Measurements from ENCODE around the gene MYL11. TPM values are rescaled to one million over a fixed set of nuclear protein-coding genes. Genes with fewer than 3 reads are reported as not detected.

MYL11 gene
- total RNA-seq, 1 experiment from 2014 or later, result 0.58 TPM

- in situ Hi-C loops (cut with HindIII; ENCODE audit: low sequenced_read_pairs), result loop anchor here (25.0 kb wide), 1 partner anchor 229 kb away; no protein-coding TSS in a partner anchor
- DNase-seq (ENCODE audit: low spot score), result peak; percentile 33
Observed at GRCh38 chr16:30407804-30408534, 33.4 kb downstream of the MYL11 start.

GRCh38 chr16:30409125-30410060, 34.8 kb downstream of the MYL11 start:
- in situ Hi-C loops (cut with HindIII; ENCODE audit: low sequenced_read_pairs), result loop anchor here (25.0 kb wide), 1 partner anchor 228 kb away; no protein-coding TSS in a partner anchor
- peak; percentile 88 for DNase-seq (ENCODE audit: low spot score)

- in situ Hi-C loops (cut with HindIII; ENCODE audit: low sequenced_read_pairs), result loop anchor here (25.0 kb wide), 1 partner anchor 224 kb away; no protein-coding TSS in a partner anchor
- no peak for DNase-seq (ENCODE audit: low spot score)
Observed at GRCh38 chr16:30413112-30413806, 38.7 kb downstream of the MYL11 start.

- no peak for DNase-seq (ENCODE audit: low spot score)
- in situ Hi-C loops (cut with HindIII; ENCODE audit: low sequenced_read_pairs), result loop anchor here (25.0 kb wide), 1 partner anchor 223 kb away; no protein-coding TSS in a partner anchor
Observed at GRCh38 chr16:30414159-30414558, 39.6 kb downstream of the MYL11 start.

GRCh38 chr16:30416047-30416603, 41.5 kb downstream of the MYL11 start:
- in situ Hi-C loops (cut with HindIII; ENCODE audit: low sequenced_read_pairs), result loop anchor here (25.0 kb wide), 1 partner anchor 221 kb away; no protein-coding TSS in a partner anchor
- DNase-seq (ENCODE audit: low spot score), result no peak

- in situ Hi-C loops (cut with HindIII; ENCODE audit: low sequenced_read_pairs), result loop anchor here (25.0 kb wide), 1 partner anchor 220 kb away; no protein-coding TSS in a partner anchor
- DNase-seq (ENCODE audit: low spot score), result peak; percentile 51
Observed at GRCh38 chr16:30416624-30417528, 42.3 kb downstream of the MYL11 start.

- DNase-seq (ENCODE audit: low spot score), result peak; percentile 87
- in situ Hi-C loops (cut with HindIII; ENCODE audit: low sequenced_read_pairs), result loop anchor here (25.0 kb wide), 1 partner anchor 220 kb away; no protein-coding TSS in a partner anchor
Observed at GRCh38 chr16:30417529-30418349, 43.1 kb downstream of the MYL11 start.

- in situ Hi-C loops (cut with HindIII; ENCODE audit: low sequenced_read_pairs), result loop anchor here (25.0 kb wide), 1 partner anchor 219 kb away; no protein-coding TSS in a partner anchor
- no peak for DNase-seq (ENCODE audit: low spot score)
Observed at GRCh38 chr16:30418350-30419181, 44.0 kb downstream of the MYL11 start.

- DNase-seq (ENCODE audit: low spot score), result no peak
- in situ Hi-C loops (cut with HindIII; ENCODE audit: low sequenced_read_pairs), result loop anchor here (25.0 kb wide), 1 partner anchor 216 kb away; no protein-coding TSS in a partner anchor
Observed at GRCh38 chr16:30421010-30421409, 46.4 kb downstream of the MYL11 start.

Other genes with a start within 250 kb of the MYL11 start
- 35.9 and 41.8 TPM in 2 replicates for gene CORO1A, start 191.2 kb upstream of the MYL11 start, total RNA-seq (2014; rRNA removed; shearing (Covaris generic))
- 39.0 and 103 TPM in 2 replicates for gene BOLA2B, start 181.1 kb upstream of the MYL11 start, total RNA-seq (2014; rRNA removed; shearing (Covaris generic))
- 57.9 and 108 TPM in 2 replicates for gene SLX1A, start 180.9 kb upstream of the MYL11 start, total RNA-seq (2014; rRNA removed; shearing (Covaris generic))
- gene SULT1A3, start 175.5 kb upstream of the MYL11 start, total RNA-seq (2014; rRNA removed; shearing (Covaris generic)), result 0.75 and 7.5 TPM in 2 replicates
- gene NPIPB13, start 126.3 kb upstream of the MYL11 start, total RNA-seq (2014; rRNA removed; shearing (Covaris generic)), result 0.68 TPM in 1 of 2 replicates, not detected in the other
- 82.4 and 84.3 TPM in 2 replicates for gene CD2BP2, start 19.5 kb upstream of the MYL11 start, total RNA-seq (2014; rRNA removed; shearing (Covaris generic))
- 43.3 and 59.8 TPM in 2 replicates for gene TBC1D10B, start 4.3 kb upstream of the MYL11 start, total RNA-seq (2014; rRNA removed; shearing (Covaris generic))
- 0.10 and 0.86 TPM in 2 replicates for gene SEPTIN1, start 7.8 kb downstream of the MYL11 start, total RNA-seq (2014; rRNA removed; shearing (Covaris generic))
- gene ZNF48, start 20.6 kb downstream of the MYL11 start, total RNA-seq (2014; rRNA removed; shearing (Covaris generic)), result 30.4 and 41.8 TPM in 2 replicates
- 31.6 and 41.2 TPM in 2 replicates for gene ZNF771, start 32.8 kb downstream of the MYL11 start, total RNA-seq (2014; rRNA removed; shearing (Covaris generic))
- 92.0 and 127 TPM in 2 replicates for gene DCTPP1, start 55.2 kb downstream of the MYL11 start, total RNA-seq (2014; rRNA removed; shearing (Covaris generic))
- gene SEPHS2, start 71.1 kb downstream of the MYL11 start, total RNA-seq (2014; rRNA removed; shearing (Covaris generic)), result 64.0 and 83.6 TPM in 2 replicates
- gene ITGAL, start 97.9 kb downstream of the MYL11 start, total RNA-seq (2014; rRNA removed; shearing (Covaris generic)), result not detected in 2 replicates
- 96.8 and 108 TPM in 2 replicates for gene ZNF768, start 151.8 kb downstream of the MYL11 start, total RNA-seq (2014; rRNA removed; shearing (Covaris generic))
- 0.12 TPM in 1 of 2 replicates, not detected in the other for gene ZNF747, start 160.1 kb downstream of the MYL11 start, total RNA-seq (2014; rRNA removed; shearing (Covaris generic))
- gene ZNF764, start 183.6 kb downstream of the MYL11 start, total RNA-seq (2014; rRNA removed; shearing (Covaris generic)), result 5.3 and 9.5 TPM in 2 replicates
- 6.9 and 10.2 TPM in 2 replicates for gene ZNF688, start 196.9 kb downstream of the MYL11 start, total RNA-seq (2014; rRNA removed; shearing (Covaris generic))
- gene ZNF785, start 210.9 kb downstream of the MYL11 start, total RNA-seq (2014; rRNA removed; shearing (Covaris generic)), result not detected in 2 replicates
- 10.8 and 10.9 TPM in 2 replicates for gene ZNF689, start 235.6 kb downstream of the MYL11 start, total RNA-seq (2014; rRNA removed; shearing (Covaris generic))